ENCODE data around the gene MEF2A.
A peak's percentile ranks its signal among the peaks of the same experiment; 100 is the strongest.

Gene MEF2A

GRCh38 chr15:99707473-99708270 lies 141.9 kb downstream of the MEF2A start:
- DNase-seq = peak; percentile 48

- DNase-seq = no peak
These were observed 142.8 kb downstream of the MEF2A start for GRCh38 chr15:99708563-99708962.

DNA sequence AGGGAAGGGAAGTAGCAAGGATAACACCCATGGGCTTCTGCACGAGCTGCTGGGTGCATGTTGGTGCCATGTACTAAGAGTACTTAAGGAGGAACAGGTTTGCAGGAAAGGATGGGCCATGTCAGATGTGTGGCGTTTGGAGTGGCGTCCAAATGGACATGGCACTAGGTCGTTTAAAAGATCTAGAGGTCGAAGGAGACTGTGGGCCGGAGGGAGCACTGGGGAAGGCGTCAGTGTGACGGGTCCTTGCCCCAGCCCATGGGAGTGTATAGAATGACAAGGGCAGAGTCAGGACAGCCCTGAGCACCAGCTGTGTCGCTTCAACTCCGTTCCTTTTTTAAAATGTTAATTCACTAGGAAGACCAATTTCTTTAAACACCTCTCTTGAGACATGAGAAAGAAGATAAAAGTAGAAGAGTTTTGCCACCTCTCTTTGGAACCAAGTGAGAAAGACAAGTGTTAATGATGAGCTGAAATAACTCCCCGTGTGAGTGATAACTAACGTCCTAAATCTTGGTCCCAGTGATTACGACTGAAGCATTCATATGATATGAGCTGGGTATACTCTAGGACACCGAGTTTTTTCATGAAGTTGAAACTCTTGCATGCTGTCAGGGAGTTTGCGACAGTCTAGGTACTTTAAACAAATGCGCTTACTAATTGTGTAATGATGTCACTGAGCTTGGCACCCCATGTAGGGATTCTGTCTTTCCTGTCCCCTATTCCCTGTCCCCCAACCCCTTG lies 143.6 kb downstream of the MEF2A start:
- no peak for DNase-seq

DNA sequence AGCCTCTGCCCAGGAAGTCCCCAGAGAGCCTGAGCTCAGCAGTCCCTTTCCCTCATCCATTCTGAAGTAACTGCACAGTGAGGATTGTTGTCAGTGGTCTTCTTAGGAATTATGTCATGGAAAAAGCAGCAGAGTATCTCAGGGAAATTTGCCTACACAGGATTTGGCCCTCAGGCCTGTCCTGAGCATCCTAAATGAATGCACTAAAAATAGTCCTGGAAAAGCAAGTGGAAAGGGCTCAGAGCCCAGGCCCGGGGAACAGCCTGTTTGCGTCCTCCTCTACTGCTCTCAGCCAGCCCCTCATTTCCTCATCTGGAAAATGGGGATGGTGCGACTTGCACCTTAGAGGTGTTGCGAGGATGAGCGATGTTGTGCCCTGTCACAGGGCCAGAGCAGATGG lies 145.8 kb downstream of the MEF2A start:
- DNase-seq = no peak

DNA sequence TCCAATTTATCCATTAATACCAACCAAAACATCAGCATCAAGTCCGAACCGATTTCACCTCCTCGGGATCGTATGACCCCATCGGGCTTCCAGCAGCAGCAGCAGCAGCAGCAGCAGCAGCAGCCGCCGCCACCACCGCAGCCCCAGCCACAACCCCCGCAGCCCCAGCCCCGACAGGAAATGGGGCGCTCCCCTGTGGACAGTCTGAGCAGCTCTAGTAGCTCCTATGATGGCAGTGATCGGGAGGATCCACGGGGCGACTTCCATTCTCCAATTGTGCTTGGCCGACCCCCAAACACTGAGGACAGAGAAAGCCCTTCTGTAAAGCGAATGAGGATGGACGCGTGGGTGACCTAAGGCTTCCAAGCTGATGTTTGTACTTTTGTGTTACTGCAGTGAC lies 146.6 kb downstream of the MEF2A start:
- DNase-seq = no peak

DNA sequence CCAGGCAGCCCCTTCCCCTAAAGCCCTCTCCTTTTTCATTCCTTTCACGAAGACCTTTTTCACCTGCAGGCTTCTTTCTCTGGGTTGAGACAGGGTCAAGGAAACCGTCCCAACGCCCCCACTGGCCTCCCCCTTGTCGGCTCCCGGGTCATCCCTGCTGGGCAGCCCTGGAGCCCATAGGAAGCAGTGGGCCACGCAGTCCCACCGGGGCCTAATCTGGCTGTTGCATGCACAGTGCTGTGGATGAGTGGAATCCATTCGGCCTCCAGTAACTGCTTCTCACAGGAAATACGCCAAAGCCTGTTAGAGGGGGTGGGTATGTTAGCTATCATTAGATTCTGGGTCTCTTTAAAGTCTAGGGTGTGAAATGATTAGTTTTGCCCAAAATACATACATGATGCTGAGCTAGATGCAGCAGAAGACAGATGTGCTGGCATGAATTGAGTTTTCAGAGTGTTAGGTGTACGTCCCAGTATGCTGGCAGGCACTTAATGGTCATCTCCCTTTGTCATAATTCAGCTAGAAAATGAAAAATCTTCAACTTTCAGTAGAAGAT lies 150.8 kb downstream of the MEF2A start:
- no peak for DNase-seq

DNA sequence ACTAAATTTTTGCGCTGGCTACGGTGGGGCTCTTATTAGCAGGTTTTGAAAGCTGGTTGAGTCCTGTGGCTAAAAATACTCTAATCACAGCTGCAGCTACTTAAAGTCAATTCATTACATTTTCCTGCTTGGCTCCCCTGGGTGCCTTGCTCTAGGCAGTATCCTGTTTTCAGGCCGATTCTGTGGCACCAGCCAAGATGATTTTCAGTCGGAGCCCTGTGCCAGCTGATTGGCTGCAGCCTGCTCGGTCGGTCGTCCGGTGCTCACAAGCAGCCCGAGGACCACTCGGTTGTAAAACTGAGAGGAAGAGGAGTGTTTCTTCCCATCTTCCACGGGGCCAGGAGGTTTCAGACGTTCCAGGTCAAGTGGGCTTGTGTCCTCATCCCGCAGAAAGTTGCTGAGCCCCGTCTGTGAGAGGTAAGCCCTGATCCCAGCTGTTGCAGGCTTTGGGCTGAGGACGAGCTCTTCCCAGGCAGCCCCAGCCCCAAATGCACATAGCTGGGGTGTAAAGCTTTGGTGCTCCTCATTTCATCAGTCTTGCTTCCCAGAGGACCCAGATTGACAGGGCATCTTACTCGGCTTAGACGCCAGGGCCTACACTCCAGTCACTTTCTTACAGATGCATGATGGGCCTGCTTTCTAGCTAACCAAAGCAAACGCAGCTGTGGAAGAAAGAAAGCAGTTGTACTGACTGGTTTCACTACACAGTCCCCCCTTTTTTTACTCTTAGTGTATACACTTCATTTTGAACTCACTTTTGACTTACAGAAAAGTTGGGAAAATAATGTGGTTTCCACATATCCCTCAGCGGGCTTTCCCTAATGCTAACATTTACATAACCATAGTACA lies 151.6 kb downstream of the MEF2A start:
- no peak for DNase-seq

DNA sequence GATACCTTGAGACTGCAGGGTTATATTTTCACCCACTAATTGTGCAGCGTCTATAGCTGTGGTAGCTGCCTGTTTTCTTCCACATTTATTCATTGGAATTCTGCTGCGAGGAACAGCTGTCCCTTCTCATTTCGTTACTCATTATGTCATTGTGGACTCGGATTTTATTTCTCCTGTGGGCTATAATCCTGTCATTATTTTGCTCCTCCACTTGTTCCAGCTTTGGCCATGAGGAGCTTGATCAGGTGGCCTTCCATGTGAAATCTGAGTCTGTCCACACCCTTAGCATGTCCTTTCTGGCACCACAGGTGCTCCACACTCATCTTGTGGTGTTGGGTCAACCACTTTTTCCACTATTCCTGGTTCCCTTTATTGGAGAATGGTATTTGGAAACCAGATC lies 152.6 kb downstream of the MEF2A start:
- DNase-seq = no peak

DNA sequence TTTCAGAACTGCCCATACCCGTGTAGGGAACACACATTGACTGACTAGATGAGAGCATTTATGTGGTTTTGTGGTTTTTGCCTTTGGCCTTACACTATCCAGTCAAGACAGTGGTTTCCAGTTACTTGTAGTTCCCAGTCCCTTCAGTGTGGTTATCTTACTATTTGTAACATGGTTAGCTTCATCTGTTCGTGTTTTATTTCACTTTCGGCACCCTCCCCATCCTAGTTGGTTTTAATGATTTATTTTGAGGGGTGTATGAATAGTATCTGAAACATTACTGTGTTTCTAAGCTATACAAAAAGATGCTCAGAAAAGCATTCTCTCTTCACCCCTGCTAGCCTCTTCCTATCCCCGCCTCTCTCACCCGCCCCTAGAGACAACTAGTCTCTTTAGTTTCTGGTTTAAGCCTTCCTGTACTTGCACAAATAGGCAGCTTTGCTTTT lies 153.3 kb downstream of the MEF2A start:
- DNase-seq = no peak

DNA sequence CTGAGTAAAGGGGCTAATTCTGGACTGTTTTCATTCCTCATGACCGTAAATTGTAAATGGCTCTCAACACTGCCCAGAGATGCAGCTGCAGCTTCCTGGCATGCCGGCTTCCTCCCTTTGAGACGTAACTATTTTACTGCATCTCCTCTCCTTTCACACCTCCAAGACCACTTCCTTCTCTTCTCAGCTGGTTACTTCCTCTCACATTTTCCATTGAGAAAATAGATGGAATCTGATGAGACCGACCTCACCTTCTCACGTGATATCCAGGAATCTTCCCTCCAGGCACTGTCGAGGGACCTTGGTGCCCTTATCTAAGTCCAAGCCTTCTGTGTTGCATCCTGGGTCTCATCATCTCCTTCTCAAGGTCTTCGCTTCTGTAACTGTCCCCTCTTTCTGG lies 154.7 kb downstream of the MEF2A start:
- no peak for DNase-seq

DNA sequence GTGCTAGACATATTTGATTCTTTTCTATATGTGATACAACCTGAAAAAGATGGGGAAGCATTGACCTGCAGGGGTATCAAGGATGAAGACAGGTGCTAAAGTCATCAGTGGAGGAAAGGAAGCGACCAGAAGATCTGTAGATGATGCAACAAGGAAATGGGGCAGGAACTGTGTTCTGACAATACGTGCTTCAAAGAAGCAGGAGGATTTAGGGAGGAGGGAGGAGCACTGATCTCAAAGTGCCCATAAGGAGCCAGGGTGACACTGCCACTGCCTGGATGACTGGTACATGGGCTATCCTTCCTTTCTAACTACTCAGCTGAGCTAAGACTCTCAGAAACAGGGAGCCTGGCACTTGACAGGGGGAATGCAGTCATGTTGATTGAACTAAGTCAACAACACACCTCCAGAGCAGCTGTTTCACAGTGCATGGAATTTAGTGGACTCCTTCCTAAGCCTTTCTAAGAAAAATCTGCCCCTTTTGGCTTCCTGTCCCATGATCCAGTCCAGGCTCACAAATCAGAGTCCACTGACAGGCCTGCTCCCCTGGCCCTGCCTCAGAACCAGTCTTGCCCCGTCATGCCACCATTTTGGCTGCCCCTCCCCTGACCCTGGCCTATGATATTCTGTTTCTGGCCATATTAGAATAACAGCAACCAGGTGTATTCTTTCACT lies 155.5 kb downstream of the MEF2A start:
- DNase-seq = no peak

DNA sequence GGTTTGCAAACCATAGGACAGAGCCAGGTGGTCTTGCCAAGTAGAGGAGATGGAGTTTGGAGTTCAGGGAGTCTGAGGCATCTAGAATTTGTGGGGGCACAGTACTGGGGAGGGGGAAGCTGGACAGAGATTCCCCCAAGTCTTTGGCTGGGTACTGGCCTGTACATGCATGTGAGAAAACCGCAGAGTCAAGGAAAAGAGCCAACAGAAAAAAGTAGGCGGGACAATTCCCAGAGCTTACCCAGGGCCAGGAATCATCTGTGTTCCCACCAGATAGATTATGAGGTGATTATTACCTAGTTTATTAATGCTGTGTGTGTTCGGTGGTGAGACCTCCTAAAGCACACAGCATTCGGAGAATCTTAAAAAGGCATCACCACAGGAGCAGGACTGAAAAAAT lies 156.1 kb downstream of the MEF2A start:
- no peak for DNase-seq

DNA sequence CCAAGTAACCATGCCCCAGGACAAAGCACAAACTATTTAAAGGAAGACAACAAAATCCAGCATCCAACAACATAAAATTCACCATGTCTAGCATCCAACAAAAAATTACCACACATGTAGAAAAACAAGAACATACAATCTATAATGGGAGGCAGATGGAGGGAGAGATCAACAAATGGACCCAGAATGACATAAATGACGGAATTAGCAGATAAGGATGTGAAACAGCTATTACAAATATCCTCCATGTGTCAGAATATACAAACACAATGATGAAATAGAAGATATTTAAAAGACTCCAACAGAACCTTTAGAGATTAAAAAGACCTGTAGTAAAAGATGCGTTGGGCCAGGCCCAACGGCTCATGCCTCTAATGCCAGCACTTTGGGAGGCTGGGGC lies 156.6 kb downstream of the MEF2A start:
- no peak for DNase-seq

DNA sequence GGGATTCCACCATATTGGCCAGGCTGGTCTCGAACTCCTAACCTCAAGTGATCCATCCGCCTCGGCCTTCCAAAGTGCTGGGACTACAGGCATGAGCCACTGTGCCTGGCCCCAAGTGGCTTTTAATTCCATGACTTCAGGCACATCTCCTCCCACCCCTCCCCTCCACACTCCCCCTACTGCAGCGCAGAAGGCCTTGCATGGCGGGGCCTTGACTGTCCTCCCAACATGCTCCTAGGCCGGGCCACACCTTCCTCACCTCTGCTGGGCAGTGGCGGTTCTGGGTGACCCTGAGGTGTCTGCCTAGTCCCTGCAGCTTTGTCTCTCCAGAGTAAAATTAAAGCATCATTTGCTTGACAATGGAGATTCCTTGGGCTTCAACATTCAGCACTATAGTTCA lies 160.5 kb downstream of the MEF2A start:
- no peak for DNase-seq

DNA sequence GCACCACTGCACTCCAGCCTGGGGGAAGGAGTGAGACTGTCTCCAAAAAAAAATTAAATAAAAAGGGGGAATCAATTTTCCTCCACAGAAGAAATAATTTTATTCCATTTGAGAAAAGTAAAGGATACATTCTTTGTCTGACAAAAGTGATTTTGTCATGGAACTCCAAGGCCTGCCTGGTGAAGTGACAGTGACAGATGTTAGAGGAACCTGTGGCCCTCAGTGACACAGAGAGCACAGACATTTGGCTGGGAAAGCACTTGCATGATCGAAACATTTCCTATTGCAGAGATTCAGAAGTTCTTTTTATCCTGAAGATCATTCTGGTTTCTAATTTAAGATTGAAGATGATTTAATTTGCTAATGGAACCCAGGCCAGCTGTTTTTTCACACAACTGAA lies 161.5 kb downstream of the MEF2A start:
- DNase-seq = no peak

GRCh38 chr15:99727733-99728132 lies 161.9 kb downstream of the MEF2A start:
- no peak for DNase-seq

DNA sequence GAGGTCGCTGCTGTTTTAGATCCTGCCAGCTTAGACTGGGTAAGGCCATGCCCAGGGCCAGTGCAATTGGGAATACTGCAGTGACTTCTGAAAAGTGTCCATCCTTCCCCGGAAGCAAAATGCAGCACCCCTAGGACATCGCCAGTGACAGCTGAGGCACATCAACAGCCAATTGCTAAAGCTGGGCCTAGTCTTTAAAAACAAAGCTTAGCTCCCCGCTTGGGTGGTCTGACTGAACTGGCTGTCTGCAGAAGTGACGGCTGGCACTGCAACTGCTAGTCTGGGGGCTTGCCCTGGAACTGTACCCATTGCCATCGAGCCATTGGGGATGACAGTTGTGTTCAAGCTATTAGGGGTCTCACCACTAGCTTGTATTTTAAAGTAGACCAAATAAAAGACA lies 163.1 kb downstream of the MEF2A start:
- no peak for DNase-seq

GRCh38 chr15:99729327-99729726 lies 163.5 kb downstream of the MEF2A start:
- no peak for DNase-seq

DNA sequence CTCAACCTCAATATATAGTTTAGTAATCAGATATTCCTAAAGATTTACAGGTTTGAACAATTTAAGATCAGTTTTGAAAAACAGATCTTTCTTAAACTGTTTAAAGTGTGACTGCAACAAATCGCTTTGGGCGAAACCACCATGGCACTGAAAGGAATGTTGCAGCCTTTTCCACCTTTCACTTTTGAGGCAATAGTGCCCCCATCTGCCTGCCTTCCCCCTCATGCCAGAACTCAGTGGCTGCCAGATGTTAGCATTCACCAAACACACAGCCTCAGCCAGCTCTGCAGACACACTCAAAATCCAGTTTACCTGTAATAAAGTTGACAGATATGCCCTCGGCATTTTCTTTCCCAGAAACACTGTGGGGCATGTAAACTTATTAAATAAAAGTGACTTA lies 164.1 kb downstream of the MEF2A start:
- DNase-seq = no peak

DNA sequence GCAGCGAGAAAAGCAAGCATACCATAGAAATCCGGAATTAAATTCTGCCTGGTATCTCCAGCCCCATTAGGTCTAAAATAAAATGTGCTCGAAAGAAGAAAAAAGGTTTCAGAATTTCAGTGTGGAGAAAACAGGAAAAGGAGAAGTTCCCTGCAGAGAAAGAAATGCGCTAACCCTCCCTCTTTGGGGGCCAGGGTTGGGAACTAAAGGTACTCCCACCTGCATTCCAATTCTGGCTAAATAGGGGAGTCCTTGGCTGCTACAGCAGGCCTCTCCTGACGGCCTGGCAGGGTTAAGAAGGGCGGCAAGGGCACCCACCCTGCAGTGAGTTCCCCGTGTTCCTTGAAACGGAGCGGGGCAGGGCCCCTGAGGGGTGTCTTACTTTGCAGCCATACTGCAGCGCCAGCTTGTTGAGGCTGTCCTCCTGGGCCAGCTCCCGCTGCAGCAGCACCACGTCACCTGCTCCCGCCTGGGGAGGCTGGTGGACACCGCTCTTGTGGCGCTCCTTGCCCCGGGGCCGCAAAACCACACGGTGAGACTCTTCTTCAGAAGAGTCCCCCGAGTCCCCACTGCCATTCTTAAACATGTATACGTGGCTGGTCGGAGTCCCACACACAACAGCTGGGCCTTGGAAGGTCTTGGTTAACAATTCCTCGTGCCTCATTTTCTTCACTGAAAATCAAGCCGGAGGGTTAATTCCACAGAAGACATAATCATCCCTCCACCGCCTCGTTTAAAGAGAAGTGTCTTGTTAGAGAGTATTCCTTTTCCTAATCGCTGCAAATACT lies 165.7 kb downstream of the MEF2A start:
- no peak for DNase-seq

DNA sequence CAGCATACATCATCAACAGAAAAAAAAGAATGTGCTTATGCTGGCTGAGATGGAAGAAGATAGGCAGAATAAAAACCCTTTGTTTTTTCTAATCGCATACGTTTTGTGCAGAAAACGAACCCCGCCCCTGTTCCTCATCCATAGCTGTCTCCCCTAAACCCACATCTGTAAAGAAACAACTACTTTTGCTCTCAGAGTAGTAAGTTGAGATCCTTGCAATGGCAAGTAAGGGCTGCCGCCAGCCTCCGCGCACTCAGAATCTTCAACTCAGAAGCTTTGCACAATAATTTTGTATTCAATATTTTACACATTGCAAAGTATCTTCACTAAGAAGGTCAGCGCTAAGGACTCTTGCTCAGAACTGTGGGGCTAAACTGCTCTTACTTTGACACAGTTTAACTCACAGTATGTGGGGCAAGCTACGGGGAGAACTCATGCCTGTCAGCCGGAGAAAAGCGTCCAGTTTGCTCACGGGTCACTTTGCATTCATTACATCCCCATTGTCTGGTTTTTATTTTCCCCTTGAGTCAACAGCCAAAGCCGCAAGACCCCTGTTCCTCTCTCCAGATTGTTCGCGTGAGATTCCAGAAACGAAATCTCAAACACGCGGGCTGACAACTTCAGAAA lies 166.5 kb downstream of the MEF2A start:
- no peak for DNase-seq

Data from stimulated activated CD4-positive, alpha-beta T cell treated with anti-CD3 and anti-CD28 coated beads, Interleukin-15, amount 100 ng/mL, for 24 hours (primary cell).